Natural killer cell (primary cell): ENCODE measurements around the gene RAI1. TPM values are rescaled to one million over a fixed set of nuclear protein-coding genes. Genes with fewer than 3 reads are reported as not detected.
A peak's percentile ranks its signal among the peaks of the same experiment; 100 is the strongest.

Experiments
- ATAC-seq, 3 donors: fragments of 150-1000 bp in 2 of 3; fragments of 200-7000 bp in 1 of 3; cut with Tn5 transposase; 1 replicate in 1 of 3; 2 replicates in 2 of 3; pipeline ENCODE4 v1.10.0; 2021; ENCODE audit warnings: mild to moderate bottlenecking in 2 of 3, moderate library complexity in 2 of 3
- DNase-seq, 2 donors: peaks; one replicate each; pipeline versions ENCODE4 v3.0.0 to v3.0.0-alpha.2; 2013 to 2021; ENCODE audit warnings: mixed read lengths in 1 of 2
- H3K27ac ChIP-seq: one replicate; pipeline ENCODE4 v1.5.1; 2013; ENCODE audit warnings: mild to moderate bottlenecking, low read length
- H3K27me3 ChIP-seq: one replicate; pipeline ENCODE4 v1.6.1; 2013; ENCODE audit warnings: low read length; ENCODE audit not compliant: control insufficient read depth, insufficient read depth
- H3K36me3 ChIP-seq: one replicate; pipeline ENCODE4 v1.6.1; 2013; ENCODE audit warnings: low read length; ENCODE audit not compliant: control insufficient read depth, insufficient read depth
- H3K4me1 ChIP-seq: one replicate; pipeline ENCODE4 v1.6.1; 2013; ENCODE audit warnings: low read length; ENCODE audit not compliant: control insufficient read depth, insufficient read depth
- H3K4me3 ChIP-seq: one replicate; pipeline ENCODE4 v1.5.1; 2013; ENCODE audit warnings: low read length
- H3K9me3 ChIP-seq: one replicate; pipeline ENCODE4 v1.6.1; 2013; ENCODE audit warnings: low read length; ENCODE audit not compliant: control insufficient read depth, insufficient read depth
- H3K27ac Mint-ChIP-seq, 2 donors: one replicate each; pipeline ENCODE4 v1.8.0; 2022; ENCODE audit warnings: mild to moderate bottlenecking in 2 of 2, mixed read lengths in 2 of 2, moderate library complexity in 1 of 2
- H3K27me3 Mint-ChIP-seq, 2 donors: one replicate each; pipeline ENCODE4 v1.8.0; 2022; ENCODE audit warnings: low read depth in 2 of 2, mixed read lengths in 2 of 2
- H3K36me3 Mint-ChIP-seq: one replicate; pipeline ENCODE4 v1.8.0; 2022; ENCODE audit warnings: mixed read lengths
- H3K4me1 Mint-ChIP-seq, 2 donors: one replicate each; pipeline ENCODE4 v1.8.0; 2022; ENCODE audit warnings: mixed read lengths in 2 of 2
- H3K4me3 Mint-ChIP-seq: one replicate; pipeline ENCODE4 v1.8.0; 2022; ENCODE audit warnings: mild to moderate bottlenecking, moderate library complexity, mixed read lengths
- H3K9me3 Mint-ChIP-seq, 2 donors: one replicate each; pipeline ENCODE4 v1.8.0; 2022; ENCODE audit warnings: mixed read lengths in 2 of 2
- WGBS: methylation state at CpG from one replicate; pipeline ENCODE4 v1.1.7; 2013; ENCODE audit warnings: missing lambda C conversion rate; ENCODE audit not compliant: insufficient coverage; 5-methylcytosine and 5-hydroxymethylcytosine counted together
- intact Hi-C: fragments of 100-400 bp; cut with micrococcal nuclease; formaldehyde crosslinking; loops from one replicate; pipeline ENCODE4 v1.14.2; 2022
- total RNA-seq, 4 donors: library from RNA; stranded (reverse); fragments of 120-200 nt in 1 of 4; gene quantifications; one replicate each; pipeline versions ENCODE4 v1.2.3 to v1.2.4, GENCODE V29; 2013 to 2022
- TF ChIP-seq, protein P1 (sequence below): fragments of 200-600 bp; IDR thresholded peaks from one replicate; pipeline ENCODE4 v1.8.0; 2022; ENCODE audit warnings: antibody characterized with exemption

RAI1 gene
- total RNA-seq, 3 donors from 2014 or later (not counting 1 experiment from before 2014, with no cell fraction given), result 39.8 to 55.0 (median 49.4) TPM

DNA sequence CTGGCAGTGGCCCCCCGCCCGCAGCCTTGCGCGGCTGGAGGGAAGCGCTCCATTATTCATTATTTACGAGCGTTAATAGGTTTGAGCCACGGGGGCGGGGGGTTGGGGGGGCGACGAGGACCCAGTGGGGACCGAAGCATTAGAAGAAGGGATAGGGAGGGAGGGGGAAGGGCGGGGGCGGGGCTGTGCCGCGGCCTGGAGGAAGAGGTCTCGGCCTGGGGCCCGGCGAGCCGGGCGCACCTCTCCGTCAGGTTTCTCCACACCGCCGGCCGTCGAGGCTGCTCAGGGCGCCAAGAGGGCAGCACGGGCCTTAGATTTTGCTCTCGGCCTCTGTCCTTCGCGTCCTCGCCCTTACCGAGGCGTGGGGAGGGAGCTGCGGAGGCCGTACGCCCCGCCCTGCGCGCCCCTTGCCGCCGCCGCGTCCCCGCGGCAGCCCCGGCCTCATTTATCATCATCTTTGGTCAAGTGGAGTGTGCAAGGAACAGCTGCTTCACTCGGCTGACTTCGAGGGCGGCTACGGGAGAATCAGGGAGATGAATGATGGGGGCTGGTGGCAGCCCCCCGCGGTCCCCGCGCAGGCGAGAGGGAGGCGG is 101.4 kb downstream of the RAI1 start:
- ATAC-seq (peak in 2 of 3 donors; percentile 2 to 15), DNase-seq (peak in 1 of 2 donors; percentile 22)
- H3K27me3 Mint-ChIP-seq, result peaks cover 0 to 4% of the 10 kb centered on the region in 2 donors
- no peak overlapping the region for H3K27ac Mint-ChIP-seq
- H3K4me1 ChIP-seq, result peaks cover 33% of the 10 kb centered on the region
- no peaks in the 10 kb centered on the region for H3K9me3 Mint-ChIP-seq
- H3K27ac ChIP-seq, result no peak overlapping the region
- H3K9me3 ChIP-seq, result no peaks in the 10 kb centered on the region
- TF ChIP-seq, protein P1, sequence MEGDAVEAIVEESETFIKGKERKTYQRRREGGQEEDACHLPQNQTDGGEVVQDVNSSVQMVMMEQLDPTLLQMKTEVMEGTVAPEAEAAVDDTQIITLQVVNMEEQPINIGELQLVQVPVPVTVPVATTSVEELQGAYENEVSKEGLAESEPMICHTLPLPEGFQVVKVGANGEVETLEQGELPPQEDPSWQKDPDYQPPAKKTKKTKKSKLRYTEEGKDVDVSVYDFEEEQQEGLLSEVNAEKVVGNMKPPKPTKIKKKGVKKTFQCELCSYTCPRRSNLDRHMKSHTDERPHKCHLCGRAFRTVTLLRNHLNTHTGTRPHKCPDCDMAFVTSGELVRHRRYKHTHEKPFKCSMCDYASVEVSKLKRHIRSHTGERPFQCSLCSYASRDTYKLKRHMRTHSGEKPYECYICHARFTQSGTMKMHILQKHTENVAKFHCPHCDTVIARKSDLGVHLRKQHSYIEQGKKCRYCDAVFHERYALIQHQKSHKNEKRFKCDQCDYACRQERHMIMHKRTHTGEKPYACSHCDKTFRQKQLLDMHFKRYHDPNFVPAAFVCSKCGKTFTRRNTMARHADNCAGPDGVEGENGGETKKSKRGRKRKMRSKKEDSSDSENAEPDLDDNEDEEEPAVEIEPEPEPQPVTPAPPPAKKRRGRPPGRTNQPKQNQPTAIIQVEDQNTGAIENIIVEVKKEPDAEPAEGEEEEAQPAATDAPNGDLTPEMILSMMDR, result no peak
- H3K36me3 Mint-ChIP-seq, result no peaks in the 10 kb centered on the region
- H3K4me3 ChIP-seq, result peak overlapping the region; percentile 40
- H3K27me3 ChIP-seq, result no peaks in the 10 kb centered on the region
- intact Hi-C loops, result loop anchor here (2.0 kb wide), 1 partner anchor 30 kb away; no protein-coding TSS in a partner anchor
- no peaks in the 10 kb centered on the region for H3K36me3 ChIP-seq
- peak overlapping the region; percentile 83 for H3K4me3 Mint-ChIP-seq
- peaks cover 32 to 37% of the 10 kb centered on the region in 2 donors for H3K4me1 Mint-ChIP-seq
- under 1% methylated on average over 53 of the region's 57 CpGs for WGBS

DNA sequence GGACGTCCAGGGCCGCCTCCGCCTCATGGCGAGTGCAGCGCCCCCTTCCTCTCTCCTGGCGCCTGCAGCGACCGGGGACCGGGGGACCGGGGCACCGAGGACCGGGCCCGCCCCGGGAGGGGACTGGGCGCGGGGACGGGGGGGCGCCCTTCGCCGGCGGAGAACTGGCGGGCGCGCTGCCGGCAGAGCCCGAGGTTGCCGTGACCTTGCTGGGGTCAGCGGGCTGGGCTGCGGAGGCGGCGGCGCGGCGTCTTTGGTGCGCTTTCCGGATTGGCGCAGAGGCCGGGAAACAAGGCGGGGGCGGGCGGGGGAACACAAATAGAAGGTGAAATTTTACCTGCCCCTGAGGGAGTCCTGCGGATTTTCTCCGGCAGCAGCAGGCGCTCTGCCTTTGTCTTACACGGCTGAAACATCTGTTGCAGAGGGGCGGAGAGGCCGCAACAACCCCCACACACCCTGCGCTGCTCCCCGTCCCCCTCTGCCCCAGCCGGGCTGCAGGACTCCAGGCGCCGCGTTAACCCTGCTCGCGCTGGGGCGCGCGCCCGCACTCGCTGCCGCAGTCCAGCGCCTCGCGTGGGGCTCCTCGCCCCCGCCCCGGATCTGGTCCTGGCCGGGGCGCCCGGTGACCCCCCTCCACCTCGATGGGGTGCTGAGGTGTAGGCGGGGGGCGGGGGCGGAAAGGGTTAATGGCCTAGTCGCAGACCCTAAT is 102.0 kb downstream of the RAI1 start:
- no peaks in the 10 kb centered on the region for H3K9me3 Mint-ChIP-seq
- TF ChIP-seq, protein P1, result no peak
- H3K27me3 ChIP-seq, result no peaks in the 10 kb centered on the region
- peak overlapping the region; percentile 11 to 68 for H3K27ac Mint-ChIP-seq
- WGBS, result under 1% methylated on average over 75 of the region's 75 CpGs
- no peaks in the 10 kb centered on the region for H3K36me3 Mint-ChIP-seq
- DNase-seq (peak; percentile 38 to 75), ATAC-seq (peak; percentile 52 to 57 (median 55))
- H3K4me1 ChIP-seq, result peaks cover 33% of the 10 kb centered on the region
- no peaks in the 10 kb centered on the region for H3K9me3 ChIP-seq
- H3K27me3 Mint-ChIP-seq, result peaks cover 0 to 4% of the 10 kb centered on the region in 2 donors
- H3K4me3 Mint-ChIP-seq, result peak overlapping the region; percentile 98
- no peaks in the 10 kb centered on the region for H3K36me3 ChIP-seq
- H3K4me1 Mint-ChIP-seq, result peaks cover 32 to 38% of the 10 kb centered on the region in 2 donors
- H3K27ac ChIP-seq, result no peak overlapping the region
- H3K4me3 ChIP-seq, result peak overlapping the region; percentile 40
- intact Hi-C loops, result loop anchor here (2.0 kb wide), 1 partner anchor 30 kb away; no protein-coding TSS in a partner anchor

DNA sequence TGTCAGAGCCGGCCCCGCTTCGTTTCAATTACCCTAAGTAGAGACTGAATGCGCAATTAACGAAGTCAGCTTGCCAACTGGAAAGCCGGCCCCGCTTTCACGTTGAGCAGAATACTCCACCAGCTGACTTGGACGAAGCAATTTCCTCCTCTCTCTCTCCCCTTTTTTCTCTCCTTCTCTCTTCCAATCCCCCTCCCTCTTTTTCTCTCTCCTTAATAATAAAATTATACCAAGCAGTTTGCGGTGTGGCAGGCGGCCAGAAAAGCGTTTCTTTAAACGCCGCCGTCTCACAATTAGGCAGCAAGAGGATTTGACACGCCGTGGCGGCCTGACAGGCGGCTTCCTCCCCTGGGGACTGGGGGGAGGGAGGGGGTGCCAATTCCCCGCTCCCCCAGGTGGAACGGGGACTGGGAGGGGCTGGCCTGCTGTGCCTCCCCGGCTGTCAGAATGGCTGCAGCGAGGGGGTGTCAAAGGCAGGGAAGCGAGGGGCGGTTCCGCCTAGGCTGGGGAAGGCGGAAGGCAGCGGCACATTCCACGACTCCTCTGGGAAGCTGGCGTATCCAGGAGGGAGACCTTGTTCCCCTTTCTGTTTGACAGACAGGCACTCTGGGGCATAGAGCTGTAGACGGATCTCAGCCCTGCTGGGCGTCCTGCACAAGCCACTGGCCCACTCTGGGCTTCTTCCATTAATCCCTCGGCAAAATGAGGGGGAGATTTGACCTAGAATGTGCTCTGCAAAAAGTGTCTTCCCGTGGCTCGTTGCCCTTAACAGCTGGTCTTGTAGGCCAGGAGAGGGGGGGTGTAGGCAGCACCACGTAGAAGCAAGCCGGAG is 102.8 kb downstream of the RAI1 start:
- ATAC-seq (peak in 1 of 3 donors; percentile 17), DNase-seq (peak in 1 of 2 donors; percentile 51)
- Histone ChIP-seq H3K4me3 (peak overlapping the region; percentile 40), H3K4me1 (peaks cover 33% of the 10 kb centered on the region), H3K36me3 (no peaks in the 10 kb centered on the region), H3K9me3 (no peaks in the 10 kb centered on the region), H3K27ac (no peak overlapping the region), H3K27me3 (no peaks in the 10 kb centered on the region)
- H3K27me3 Mint-ChIP-seq, result peaks cover 0 to 4% of the 10 kb centered on the region in 2 donors
- intact Hi-C loops, result loop anchor here (2.0 kb wide), 1 partner anchor 31 kb away; no protein-coding TSS in a partner anchor
- peak overlapping the region; percentile 11 to 68 for H3K27ac Mint-ChIP-seq
- peak overlapping the region; percentile 98 for H3K4me3 Mint-ChIP-seq
- H3K36me3 Mint-ChIP-seq, result no peaks in the 10 kb centered on the region
- TF ChIP-seq, protein P1, result no peak
- H3K4me1 Mint-ChIP-seq, result peaks cover 32 to 42% of the 10 kb centered on the region in 2 donors
- 19% methylated on average over 37 of the region's 37 CpGs for WGBS
- no peaks in the 10 kb centered on the region for H3K9me3 Mint-ChIP-seq
